K562 (cell line): ENCODE results near the gene MATN1. TPM values are rescaled to one million over a fixed set of nuclear protein-coding genes. Genes with fewer than 3 reads are reported as not detected.
"Not testable (repeated sequence)": the region's sequence is repeated elsewhere in the genome, so short reads cannot be mapped to it uniquely, and the experiment has no call there.

Experiments used
- ATAC-seq: fragments of 200-7000 bp; cut with Tn5 transposase; 3 replicates; pipeline ENCODE4 v1.9.1; 2020; ENCODE audit warnings: moderate library complexity
- BruUV-seq: library from RNA; stranded (reverse); fragments of 400-500 nt; replicated peaks from 2 replicates; lab custom pipeline; 2021; lab: Mats Ljungman, UMichigan
- CTCF ChIA-PET: fragments of 300-600 bp; formaldehyde crosslinking; extraction: SDS; loops from one replicate; lab custom pipeline; 2021; ENCODE audit warnings: low intra/inter-chr PET ratio; lab: Yijun Ruan, JAX
- POLR2A ChIA-PET: fragments of 300-600, 350-650 bp; sonication (Branson Sonifier 250); formaldehyde crosslinking; extraction: SDS; loops from one replicate; lab custom pipeline; 2021; ENCODE audit warnings: antibody characterized with exemption, inconsistent platforms; lab: Yijun Ruan, JAX
- DNase-seq, 4 experiments: peaks; one replicate each; pipeline versions ENCODE4 v3.0.0 to v3.0.0-alpha.2; 2011 to 2018; ENCODE audit warnings: low spot score in 3 of 4, mixed read lengths in 3 of 4; ENCODE audit errors: extremely low read depth in 1 of 4
- FAIRE-seq: peaks from 2 replicates; lab custom pipeline; 2011; peaks lifted over from hg19 to GRCh38; lab: Jason Lieb, UNC
- H2AFZ ChIP-seq: 2 replicates; pipeline ENCODE4 v1.6.0; 2011; ENCODE audit warnings: low read depth, low read length, control low read depth, inconsistent platforms
- H3K27ac ChIP-seq: fragments of 200-600 bp; 3 replicates; pipeline ENCODE4 v1.8.0; 2011; ENCODE audit warnings: low read depth, mild to moderate bottlenecking, control low read depth, inconsistent platforms, low read length, moderate library complexity, mixed read lengths; ENCODE audit errors: extremely low read depth
- H3K27me3 ChIP-seq, 2 experiments: fragments of 300-600 bp in 1 of 2; 2 replicates in 1 of 2; 3 replicates in 1 of 2; pipeline versions ENCODE4 v1.6.0 to v1.8.0; 2011; ENCODE audit warnings: inconsistent platforms in 2 of 2, low read length in 2 of 2, mild to moderate bottlenecking in 1 of 2, mixed read lengths in 1 of 2, moderate library complexity in 1 of 2; ENCODE audit not compliant: control insufficient read depth in 2 of 2, insufficient read depth in 2 of 2
- H3K36me3 ChIP-seq: fragments of 300-600 bp; 3 replicates; pipeline ENCODE4 v1.8.0; 2011; ENCODE audit warnings: mild to moderate bottlenecking, low read length, inconsistent platforms; ENCODE audit not compliant: control insufficient read depth, insufficient read depth
- H3K4me1 ChIP-seq, 2 experiments: fragments of 200-600 bp in 1 of 2; replicated peaks in 1 of 2; 2 replicates in 1 of 2; 3 replicates in 1 of 2; pipeline versions ENCODE4 v1.5.1 to v1.8.0; 2011; ENCODE audit warnings: inconsistent platforms in 2 of 2, low read length in 2 of 2, mild to moderate bottlenecking in 1 of 2, mixed read lengths in 1 of 2, moderate library complexity in 1 of 2; ENCODE audit not compliant: control insufficient read depth in 2 of 2, insufficient read depth in 2 of 2
- H3K4me2 ChIP-seq: 2 replicates; pipeline ENCODE4 v1.6.1; 2011; ENCODE audit warnings: low read length, control low read depth, inconsistent platforms, mixed read lengths; ENCODE audit not compliant: insufficient read depth
- H3K4me3 ChIP-seq: fragments of 200-600 bp; sonication (generic), shearing (Covaris generic); 2 replicates; pipeline ENCODE4 v1.5.1; 2016; ENCODE audit warnings: control low read depth, inconsistent platforms
- H3K79me2 ChIP-seq: fragments of 200-600 bp; 3 replicates; pipeline ENCODE4 v1.8.0; 2011; ENCODE audit warnings: low read length, inconsistent platforms; ENCODE audit not compliant: control insufficient read depth, insufficient read depth
- H3K9ac ChIP-seq, 2 experiments: 2 replicates each; pipeline versions ENCODE4 v1.6.0 to v1.6.1; 2011; ENCODE audit warnings: low read depth in 2 of 2, low read length in 2 of 2, control low read depth in 1 of 2, inconsistent platforms in 1 of 2, mild to moderate bottlenecking in 1 of 2, mixed read lengths in 1 of 2; ENCODE audit not compliant: insufficient read depth in 1 of 2
- H3K9me1 ChIP-seq: one replicate; pipeline ENCODE4 v1.6.0; 2011; ENCODE audit warnings: inconsistent platforms, mild to moderate bottlenecking, low read length, moderate library complexity; ENCODE audit not compliant: control insufficient read depth, insufficient read depth
- H3K9me3 ChIP-seq: replicated peaks from 2 replicates; pipeline ENCODE4 v1.5.1; 2011; ENCODE audit warnings: low read depth, low read length, inconsistent platforms; ENCODE audit not compliant: control insufficient read depth, insufficient read depth
- H4K20me1 ChIP-seq: replicated peaks from 2 replicates; pipeline ENCODE4 v1.6.1; 2011; ENCODE audit warnings: low read length, inconsistent platforms, mixed read lengths; ENCODE audit not compliant: control insufficient read depth, insufficient read depth
- BCOR ChIP-seq: fragments of 450-650 bp; IDR thresholded peaks from 2 replicates; pipeline ENCODE4 v1.6.1; 2016
- GTF2A2 ChIP-seq: IDR thresholded peaks from 2 replicates; pipeline ENCODE4 v1.6.1; 2016; ENCODE audit warnings: mild to moderate bottlenecking, missing genetic modification characterization, missing compliant biosample characterization
- KDM1A ChIP-seq, 2 experiments: fragments of 450-650 bp; IDR thresholded peaks; 2 replicates each; pipeline ENCODE4 v1.6.1; 2016; ENCODE audit warnings: mild to moderate bottlenecking in 2 of 2
- RBM25 ChIP-seq: fragments of 200-400 bp; formaldehyde crosslinking; IDR thresholded peaks from 2 replicates; pipeline ENCODE4 v1.6.1; 2018; ENCODE audit warnings: low read length, low read depth, moderate library complexity; ENCODE audit not compliant: severe bottlenecking
- RHOXF2B ChIP-seq: fragments of 250-450 bp; sonication (Bioruptor Pico); conservative IDR thresholded peaks from 2 replicates; pipeline ENCODE4 v1.5.1; 2021
- SMARCA5 ChIP-seq: fragments of 450-650 bp; IDR thresholded peaks from 2 replicates; pipeline ENCODE4 v1.6.1; 2016
- TRIM28 ChIP-seq: fragments of 450-650 bp; IDR thresholded peaks from 2 replicates; pipeline ENCODE4 v1.6.1; 2017
- ZNF146 ChIP-seq: IDR thresholded peaks from one replicate; pipeline ENCODE4 v1.6.1; 2018; ENCODE audit warnings: missing compliant biosample characterization; ENCODE audit not compliant: unreplicated experiment
- ZNF592 ChIP-seq: fragments of 450-650 bp; IDR thresholded peaks from 2 replicates; pipeline ENCODE4 v1.6.1; 2017; ENCODE audit warnings: antibody characterized with exemption, mild to moderate bottlenecking
- ZNF740 ChIP-seq, 3 experiments: fragments of 200-800 bp in 1 of 3; sonication (Bioruptor generic) in 1 of 3; sonication (generic) in 1 of 3; formaldehyde crosslinking in 1 of 3; IDR thresholded peaks; 2 replicates each; pipeline versions ENCODE4 v1.6.1 to v1.8.0; 2016 to 2022; ENCODE audit warnings: mild to moderate bottlenecking in 2 of 3, missing compliant biosample characterization in 2 of 3, missing genetic modification characterization in 2 of 3, missing genetic modification reagents in 1 of 3
- WGBS: fragments of 100-300 bp; shearing (Covaris generic); methylation state at CpG from one replicate; pipeline ENCODE4 v1.1.6; 2016; ENCODE audit warnings: low coverage, mixed read lengths; ENCODE audit not compliant: insufficient coverage; ENCODE audit errors: missing lambda C conversion rate; 5-methylcytosine and 5-hydroxymethylcytosine counted together
- in situ Hi-C: fragments of 300-500 bp; cut with MboI; formaldehyde crosslinking; loops from 4 replicates; pipeline ENCODE4 v1.15.0; 2018; ENCODE audit warnings: inconsistent platforms, mixed read lengths
- intact Hi-C: fragments of 100-400 bp; cut with micrococcal nuclease; formaldehyde crosslinking; loops from 2 replicates; pipeline ENCODE4 v1.14.2; 2022
- polyA plus RNA-seq, 8 experiments: library from polyadenylated mRNA; depleted of rRNA in 4 of 8; stranded (reverse) in 5 of 8; unstranded in 3 of 8; fragments of >200 nt; fragmentation: Nextera tagmentation in 2 of 8; fragmentation: Illumina TruSeq in 1 of 8; extraction: Ambion mirVana in 2 of 8; extraction: Trizol in 1 of 8; gene quantifications; 2 replicates each; pipeline versions ENCODE4 v1.2.1 to v1.2.3, GENCODE V29; 2011 to 2014; ENCODE audit warnings: inconsistent platforms in 1 of 8, missing spikeins in 1 of 8
- total RNA-seq, 7 experiments: library from RNA; depleted of rRNA in 6 of 7; stranded (reverse); fragments of >200 nt in 6 of 7; fragmentation: Illumina TruSeq in 2 of 7; extraction: Trizol in 2 of 7; gene quantifications; 2 replicates each; pipeline versions ENCODE4 v1.2.1 to v1.2.3, GENCODE V29; 2011 to 2021; ENCODE audit warnings: low replicate concordance in 1 of 7

Gene MATN1
- total and polyA plus RNA-seq, 9 of the 15 experiments (the other 6 are each of a cell fraction or from before 2014, with no cell fraction given): 0.10 to 2.3 (median 1.2) TPM

- peaks cover 62 to 79% of the 10 kb centered on the region in 2 experiments for H3K4me1 ChIP-seq
- ATAC-seq; in situ Hi-C loops; H3K36me3 ChIP-seq; H3K79me2 ChIP-seq; H4K20me1 ChIP-seq; CTCF ChIA-PET; H3K27me3 ChIP-seq; intact Hi-C loops; DNase-seq; H3K4me3 ChIP-seq; H3K9me3 ChIP-seq; BruUV-seq; H3K9me1 ChIP-seq; FAIRE-seq; TF ChIP-seq ZNF740 (tag; IDR thresholded peaks at IDR 0.05): not testable (repeated sequence)
- POLR2A ChIA-PET: interaction anchor here (3.9 kb wide), 1 partner anchor 47 kb away, joined by 30 read pairs; no protein-coding TSS in a partner anchor
- peak overlapping the region; percentile 40; the same call in 1 of the 2 replicates for H3K4me2 ChIP-seq
- TF ChIP-seq ZNF146 (CRISPR knock-in tag) (peak; percentile 93), TRIM28 (0 out of 2 replicates have a peak, but pooled peaks have one; percentile 24), BCOR (peak; percentile 89), RBM25 (peak; percentile 51), ZNF592 (peak; percentile 41; the same call in 1 of the 2 replicates), RHOXF2B (0 out of 2 replicates have a peak, but pooled peaks have one; percentile 29), KDM1A (IDR thresholded peaks at IDR 0.05) (peak; percentile 51 to 78; a peak in 3 of 4 replicates), GTF2A2 (tag) (0 out of 2 replicates have a peak, but pooled peaks have one; percentile 8), SMARCA5 (0 out of 2 replicates have a peak, but pooled peaks have one; percentile 45), ZNF740 (CRISPR knock-in tag; IDR thresholded peaks at IDR 0.05) (0 out of 2 replicates have a peak, but pooled peaks have one; percentile 25)
- peak overlapping the region; percentile 75; the same call in 1 of the 2 replicates for H2AFZ ChIP-seq
- whole genome bisulfite sequencing: 96% methylated on average over 8 of the region's 8 CpGs
- H3K9ac ChIP-seq: peak overlapping the region in 1 of 2 experiments; percentile 49; a peak in 2 of 4 replicates
- peak overlapping the region; percentile 98 for H3K27ac ChIP-seq
Measured at GRCh38 chr1:30766948-30767347, 43.6 kb upstream of the MATN1 start.
